HEK293T (cell line): ENCODE measurements around the gene SPDYE3.
"Not testable (repeated sequence)": the region's sequence is repeated elsewhere in the genome, so short reads cannot be mapped to it uniquely, and the experiment has no call there.

Experiments used
- BHLHE40 ChIP-seq: fragments of 450-650 bp; IDR thresholded peaks from 2 replicates; pipeline ENCODE4 v1.6.1; 2016; ENCODE audit warnings: mild to moderate bottlenecking, moderate library complexity, borderline replicate concordance
- ELF4 ChIP-seq: fragments of 450-650 bp; IDR thresholded peaks from 2 replicates; pipeline ENCODE4 v1.6.1; 2017; ENCODE audit warnings: antibody characterized with exemption
- FOXA1 ChIP-seq: fragments of 450-650 bp; IDR thresholded peaks from 2 replicates; pipeline ENCODE4 v1.6.1; 2016; ENCODE audit warnings: mild to moderate bottlenecking
- FOXK2 ChIP-seq: fragments of 450-650 bp; IDR thresholded peaks from 2 replicates; pipeline ENCODE4 v1.6.1; 2016; ENCODE audit warnings: mild to moderate bottlenecking
- FOXM1 ChIP-seq: fragments of 450-650 bp; IDR thresholded peaks from 2 replicates; pipeline ENCODE4 v1.6.1; 2017; ENCODE audit warnings: mild to moderate bottlenecking, borderline replicate concordance
- HDGF ChIP-seq: fragments of 450-650 bp; IDR thresholded peaks from 2 replicates; pipeline ENCODE4 v1.6.1; 2017; ENCODE audit warnings: antibody characterized with exemption, borderline replicate concordance
- NFRKB ChIP-seq: fragments of 450-650 bp; IDR thresholded peaks from 2 replicates; pipeline ENCODE4 v1.6.1; 2016; ENCODE audit warnings: mild to moderate bottlenecking, moderate library complexity
- SP1 ChIP-seq: fragments of 450-650 bp; IDR thresholded peaks from 2 replicates; pipeline ENCODE4 v1.6.1; 2017
- SUZ12 ChIP-seq: fragments of 450-650 bp; IDR thresholded peaks from 2 replicates; pipeline ENCODE4 v1.6.1; 2016; ENCODE audit warnings: mild to moderate bottlenecking
- TARDBP ChIP-seq: fragments of 450-650 bp; IDR thresholded peaks from 2 replicates; pipeline ENCODE4 v1.6.1; 2016

DNA sequence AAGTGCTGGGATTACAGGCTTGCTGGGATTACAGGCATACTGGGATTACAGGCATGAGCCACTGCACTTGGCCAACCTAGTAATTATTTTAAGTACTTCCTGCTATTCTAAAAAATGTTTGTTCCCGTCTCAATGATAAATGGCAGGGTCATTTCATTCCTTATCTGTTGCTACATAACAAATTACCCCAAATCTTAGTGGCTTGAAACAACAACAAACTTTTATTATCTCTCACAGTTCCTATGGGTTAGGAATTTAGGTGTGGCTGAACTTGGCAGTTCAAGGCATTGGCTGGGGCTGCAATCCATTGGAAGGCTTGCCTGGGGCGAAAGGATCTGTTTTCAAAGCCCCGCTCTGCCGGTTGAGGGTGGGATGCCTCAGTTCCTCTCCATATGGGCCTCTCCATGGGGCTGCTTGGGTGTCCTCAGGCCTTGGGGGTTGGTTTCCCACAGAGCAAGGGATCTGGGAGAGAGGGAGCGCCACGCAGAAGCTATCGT, 42.8 kb upstream of the SPDYE3 start:
- TF ChIP-seq SP1, NFRKB, HDGF, FOXA1, FOXK2, BHLHE40, FOXM1, TARDBP, SUZ12, ELF4: not testable (repeated sequence)
